ENCODE results near the gene GPC6. TPM values are rescaled to one million over a fixed set of nuclear protein-coding genes. Genes with fewer than 3 reads are reported as not detected.

Gene GPC6
- total and polyA plus RNA-seq, 10 donors = 0.22 to 9.3 (median 4.5) TPM

DNA sequence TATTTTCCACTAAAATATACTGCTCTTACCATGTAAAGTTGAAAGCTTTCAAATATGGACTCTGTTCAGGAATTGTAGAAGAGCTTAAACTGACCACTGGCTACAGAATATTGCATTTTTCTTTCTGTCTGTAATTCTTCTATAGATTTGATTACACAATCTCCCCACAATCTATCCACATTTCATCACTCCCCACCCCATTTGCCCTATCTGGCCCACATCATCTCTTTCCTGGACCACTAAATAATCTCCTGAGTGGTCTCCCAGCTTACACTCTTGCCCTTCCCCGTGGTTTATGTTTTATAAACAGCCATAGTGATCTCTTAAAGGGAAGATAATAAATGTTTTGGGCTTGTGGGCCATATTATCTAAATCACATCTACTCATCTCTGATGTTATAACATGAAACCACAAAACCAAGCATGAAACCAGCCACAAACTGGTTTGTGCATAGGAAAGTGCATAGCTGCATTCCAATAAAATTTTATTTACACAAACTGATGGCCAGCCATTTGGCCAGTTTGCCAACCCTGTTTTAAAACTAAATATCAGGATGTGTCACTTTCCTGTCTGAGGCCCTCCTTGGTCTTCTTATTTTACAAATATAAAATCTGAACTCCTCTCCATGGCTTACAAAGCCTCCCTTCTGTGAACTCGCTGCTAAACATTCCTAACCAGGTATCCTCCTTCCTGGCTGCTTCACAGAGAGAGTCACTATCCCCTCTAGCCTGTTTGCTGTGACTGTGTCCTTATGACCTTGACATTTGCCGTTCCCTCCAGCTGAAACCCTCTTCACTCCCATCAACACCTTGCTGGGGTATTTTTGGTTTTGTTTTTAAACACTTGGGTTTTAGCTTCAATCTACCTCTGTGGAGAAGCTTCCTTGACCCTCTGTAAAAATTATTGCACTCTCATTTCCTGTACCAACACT, 500.9 kb downstream of the GPC6 start:
- H3K27ac ChIP-seq = no peak overlapping the region
- 58 to 66% (median 61%) methylated on average over 3 of the region's 3 CpGs for WGBS, 5 donors

DNA sequence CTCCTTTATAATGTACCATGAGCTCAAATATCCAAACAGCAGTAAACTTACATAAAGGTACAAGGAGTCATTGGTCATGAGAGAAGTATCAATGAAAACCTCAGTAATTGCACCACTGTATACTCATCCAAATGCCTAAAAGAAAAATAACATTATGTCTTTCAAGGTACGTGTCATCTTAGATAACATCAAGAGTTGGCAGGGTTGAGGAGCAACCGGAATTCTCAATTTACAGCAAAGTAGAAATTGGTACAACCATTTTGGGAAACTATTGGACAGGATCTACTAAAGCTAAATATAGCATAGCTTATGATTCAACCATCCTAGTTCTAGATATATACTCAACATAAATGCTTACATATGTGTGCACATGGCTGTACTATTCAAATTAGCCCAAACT, 502.8 kb downstream of the GPC6 start:
- H3K36me3 ChIP-seq = no peaks in the 10 kb centered on the region
- WGBS, 5 donors = 88 to 91% (median 89%) methylated on average over 2 of the region's 2 CpGs
- no peak overlapping the region for H3K4me3 ChIP-seq
- no peaks in the 10 kb centered on the region for H3K27me3 ChIP-seq (replicated peaks in 1 of 7)
- H3K27ac ChIP-seq = no peak overlapping the region
- H3K4me1 ChIP-seq = no peaks in the 10 kb centered on the region
- TF ChIP-seq, protein P1, sequence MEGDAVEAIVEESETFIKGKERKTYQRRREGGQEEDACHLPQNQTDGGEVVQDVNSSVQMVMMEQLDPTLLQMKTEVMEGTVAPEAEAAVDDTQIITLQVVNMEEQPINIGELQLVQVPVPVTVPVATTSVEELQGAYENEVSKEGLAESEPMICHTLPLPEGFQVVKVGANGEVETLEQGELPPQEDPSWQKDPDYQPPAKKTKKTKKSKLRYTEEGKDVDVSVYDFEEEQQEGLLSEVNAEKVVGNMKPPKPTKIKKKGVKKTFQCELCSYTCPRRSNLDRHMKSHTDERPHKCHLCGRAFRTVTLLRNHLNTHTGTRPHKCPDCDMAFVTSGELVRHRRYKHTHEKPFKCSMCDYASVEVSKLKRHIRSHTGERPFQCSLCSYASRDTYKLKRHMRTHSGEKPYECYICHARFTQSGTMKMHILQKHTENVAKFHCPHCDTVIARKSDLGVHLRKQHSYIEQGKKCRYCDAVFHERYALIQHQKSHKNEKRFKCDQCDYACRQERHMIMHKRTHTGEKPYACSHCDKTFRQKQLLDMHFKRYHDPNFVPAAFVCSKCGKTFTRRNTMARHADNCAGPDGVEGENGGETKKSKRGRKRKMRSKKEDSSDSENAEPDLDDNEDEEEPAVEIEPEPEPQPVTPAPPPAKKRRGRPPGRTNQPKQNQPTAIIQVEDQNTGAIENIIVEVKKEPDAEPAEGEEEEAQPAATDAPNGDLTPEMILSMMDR (IDR thresholded peaks at IDR 0.05 in 8 of 11, conservative IDR thresholded peaks at IDR 0.05 in 3 of 11) = no peak
- TF ChIP-seq POLR2A (IDR thresholded peaks at IDR 0.05) = no peak
- TF ChIP-seq POLR2AphosphoS5 (IDR thresholded peaks at IDR 0.05) = no peak
- no peak for DNase-seq
- peaks cover 0 to 2% (median 0%) of the 10 kb centered on the region in 8 donors for H3K9me3 ChIP-seq
- intact Hi-C loops (cut with DNase I; ENCODE audit: low total_unique reads) = no loop called here

More for the DNA sequence above, 500.9 kb downstream of the GPC6 start:
- H3K4me3 ChIP-seq = no peak overlapping the region
- intact Hi-C loops (cut with DNase I; ENCODE audit: low total_unique reads) = no loop called here
- H3K9me3 ChIP-seq = peaks cover 0 to 2% (median 0%) of the 10 kb centered on the region in 8 donors
- no peak for DNase-seq
- no peaks in the 10 kb centered on the region for H3K36me3 ChIP-seq
- TF ChIP-seq, protein P1 (IDR thresholded peaks at IDR 0.05 in 8 of 11, conservative IDR thresholded peaks at IDR 0.05 in 3 of 11) = no peak
- TF ChIP-seq POLR2A (IDR thresholded peaks at IDR 0.05) (no peak), POLR2AphosphoS5 (IDR thresholded peaks at IDR 0.05) (no peak)
- H3K4me1 ChIP-seq = no peaks in the 10 kb centered on the region
- no peaks in the 10 kb centered on the region for H3K27me3 ChIP-seq (replicated peaks in 1 of 7)

DNA sequence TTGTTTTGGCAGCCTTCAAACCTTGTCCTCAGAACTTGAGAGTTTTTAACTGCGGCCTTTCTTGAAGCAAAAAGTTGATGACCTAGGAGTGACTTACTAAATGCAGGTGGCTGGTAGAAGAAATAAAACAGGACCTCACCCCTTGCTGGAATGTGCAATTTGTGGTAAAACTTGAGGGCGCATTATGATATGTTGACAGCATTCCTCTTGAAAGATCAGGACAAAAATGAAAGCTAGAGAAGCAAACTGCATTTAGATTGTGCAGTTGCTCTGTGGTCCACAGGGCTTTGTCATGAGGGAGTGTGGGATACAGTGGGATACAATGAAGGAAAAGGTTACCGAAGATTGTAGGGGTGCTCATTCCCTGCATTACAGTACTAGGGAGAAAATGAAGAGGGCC, 504.2 kb downstream of the GPC6 start:
- no peaks in the 10 kb centered on the region for H3K36me3 ChIP-seq
- intact Hi-C loops (cut with DNase I; ENCODE audit: low total_unique reads) = no loop called here
- 84 to 94% (median 85%) methylated on average over 3 of the region's 3 CpGs for WGBS, 5 donors
- no peaks in the 10 kb centered on the region for H3K27me3 ChIP-seq (replicated peaks in 1 of 7)
- H3K9me3 ChIP-seq = peaks cover 0 to 2% (median 0%) of the 10 kb centered on the region in 8 donors
- TF ChIP-seq, protein P1 (IDR thresholded peaks at IDR 0.05 in 8 of 11, conservative IDR thresholded peaks at IDR 0.05 in 3 of 11) = no peak
- TF ChIP-seq POLR2A (IDR thresholded peaks at IDR 0.05) (no peak), POLR2AphosphoS5 (IDR thresholded peaks at IDR 0.05) (no peak)
- no peak for DNase-seq
- no peak overlapping the region for H3K4me3 ChIP-seq
- H3K27ac ChIP-seq = no peak overlapping the region
- H3K4me1 ChIP-seq = no peaks in the 10 kb centered on the region

DNA sequence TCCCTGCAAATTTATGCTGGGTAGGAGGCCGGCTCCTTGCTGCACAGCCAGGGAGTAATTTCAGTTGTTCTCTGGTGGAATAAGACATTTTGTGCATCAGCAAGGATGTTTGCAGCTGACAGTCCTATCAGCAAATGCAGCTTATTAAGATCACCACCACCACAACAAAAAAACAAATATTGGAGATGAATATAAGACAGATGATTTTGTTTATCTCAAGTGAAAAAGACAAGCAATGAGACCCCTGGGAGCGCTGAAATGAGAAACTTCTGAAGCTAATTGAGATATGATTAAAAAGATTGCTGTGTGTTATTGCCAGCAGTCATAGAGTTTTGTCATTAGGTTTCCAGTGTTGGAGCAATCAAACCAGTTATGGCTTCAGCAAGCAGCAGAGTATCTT, 505.6 kb downstream of the GPC6 start:
- H3K27me3 ChIP-seq (replicated peaks in 1 of 7) = no peaks in the 10 kb centered on the region
- no peak for TF ChIP-seq POLR2A (IDR thresholded peaks at IDR 0.05)
- TF ChIP-seq, protein P1 (IDR thresholded peaks at IDR 0.05 in 8 of 11, conservative IDR thresholded peaks at IDR 0.05 in 3 of 11) = no peak
- no peak for TF ChIP-seq POLR2AphosphoS5 (IDR thresholded peaks at IDR 0.05)
- 74 to 95% (median 84%) methylated on average over 2 of the region's 2 CpGs for WGBS, 5 donors
- no peak for DNase-seq
- peaks cover 0 to 2% (median 0%) of the 10 kb centered on the region in 8 donors for H3K9me3 ChIP-seq
- no peak overlapping the region for H3K27ac ChIP-seq
- no peaks in the 10 kb centered on the region for H3K4me1 ChIP-seq
- H3K36me3 ChIP-seq = no peaks in the 10 kb centered on the region
- intact Hi-C loops (cut with DNase I; ENCODE audit: low total_unique reads) = no loop called here
- no peak overlapping the region for H3K4me3 ChIP-seq
